GM19099 (cell line): ENCODE results near the gene LYPD3.

Experiments used
- POLR2A ChIP-seq: IDR thresholded peaks from 3 replicates; pipeline ENCODE4 v1.6.1; 2011; ENCODE audit warnings: low read depth; ENCODE audit not compliant: insufficient read length; ENCODE audit errors: extremely low read depth

LYPD3 gene

DNA sequence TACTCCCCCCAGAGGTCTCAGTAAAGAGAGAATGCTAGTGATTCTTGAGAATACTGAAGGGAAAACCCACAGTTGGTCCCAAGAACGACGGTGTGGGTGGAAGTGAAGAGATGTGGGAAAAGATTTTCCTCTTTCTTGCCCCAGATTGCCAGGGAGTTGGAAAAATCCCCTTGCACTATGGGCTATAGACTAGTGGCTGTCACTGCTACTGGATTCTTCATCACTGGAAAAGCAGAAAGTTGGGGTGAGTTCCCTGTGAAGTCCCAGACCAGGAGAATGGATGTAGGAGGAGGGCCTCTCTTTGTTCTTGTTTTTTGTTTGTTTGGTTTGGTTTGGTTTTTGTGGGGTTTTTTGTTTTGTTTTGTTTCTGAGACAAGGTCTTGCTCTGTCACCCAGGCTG is 11.4 kb downstream of the LYPD3 start:
- no peak for TF ChIP-seq POLR2A

DNA sequence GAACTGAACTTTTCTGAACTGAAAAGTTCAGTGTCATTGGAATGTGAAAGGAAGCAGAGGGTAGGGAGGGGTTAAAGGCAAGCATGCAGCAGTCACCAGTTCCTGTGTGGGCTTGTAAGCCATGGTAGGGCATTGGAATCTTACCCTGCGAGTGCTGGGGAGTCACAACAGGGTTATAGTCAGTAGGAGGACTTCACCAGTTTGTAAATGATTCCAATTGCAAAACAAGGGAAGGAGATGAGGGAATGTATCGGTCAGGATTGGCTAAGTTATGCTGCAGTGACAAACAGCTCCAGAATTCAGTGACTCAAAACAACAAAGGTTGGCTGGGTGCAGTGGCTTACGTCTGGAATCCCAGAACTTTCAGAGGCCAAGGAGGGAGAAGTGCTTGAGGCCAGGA is 12.8 kb downstream of the LYPD3 start:
- TF ChIP-seq POLR2A, result no peak

DNA sequence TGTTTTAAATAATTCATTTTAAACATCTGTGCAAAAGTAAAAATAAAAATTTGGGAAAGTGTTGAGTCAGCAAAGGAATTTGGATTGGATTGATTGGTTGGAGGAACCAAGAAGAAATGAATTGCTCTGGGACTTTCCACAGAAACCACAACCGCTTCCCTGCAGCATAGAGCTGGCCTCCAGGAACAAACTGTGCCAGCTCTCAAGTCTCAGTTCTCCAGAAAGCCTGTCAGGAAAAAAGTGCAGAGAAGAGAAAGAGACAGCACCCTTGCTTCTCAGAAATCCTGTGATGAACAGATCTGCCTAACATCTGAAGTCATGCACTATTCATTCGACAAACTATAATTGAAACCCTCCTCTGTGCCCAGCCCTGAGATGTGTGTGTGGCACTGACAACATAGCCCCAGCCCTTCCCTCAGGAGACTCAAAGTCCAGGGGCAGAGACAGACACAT is 14.8 kb downstream of the LYPD3 start:
- no peak for TF ChIP-seq POLR2A

DNA sequence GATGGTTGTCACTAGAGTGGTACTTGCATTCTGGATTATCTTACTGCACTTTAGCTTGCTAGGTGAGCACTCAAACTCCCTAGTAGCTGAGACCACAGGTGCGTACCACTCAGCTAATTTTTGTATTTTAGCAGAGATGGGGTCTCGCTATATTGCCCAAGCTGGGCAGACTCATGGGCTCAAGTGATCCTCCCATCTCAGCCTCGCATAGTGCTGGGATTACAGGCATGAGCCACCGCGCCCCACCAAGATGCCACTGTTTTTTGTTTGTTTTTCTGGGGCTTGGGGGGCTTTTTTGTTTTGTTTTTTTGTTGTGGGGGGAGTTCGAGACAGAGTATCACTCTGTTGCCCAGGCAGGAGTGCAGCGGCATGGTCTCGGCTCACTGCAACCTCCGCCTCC is 17.8 kb downstream of the LYPD3 start:
- TF ChIP-seq POLR2A, result no peak

DNA sequence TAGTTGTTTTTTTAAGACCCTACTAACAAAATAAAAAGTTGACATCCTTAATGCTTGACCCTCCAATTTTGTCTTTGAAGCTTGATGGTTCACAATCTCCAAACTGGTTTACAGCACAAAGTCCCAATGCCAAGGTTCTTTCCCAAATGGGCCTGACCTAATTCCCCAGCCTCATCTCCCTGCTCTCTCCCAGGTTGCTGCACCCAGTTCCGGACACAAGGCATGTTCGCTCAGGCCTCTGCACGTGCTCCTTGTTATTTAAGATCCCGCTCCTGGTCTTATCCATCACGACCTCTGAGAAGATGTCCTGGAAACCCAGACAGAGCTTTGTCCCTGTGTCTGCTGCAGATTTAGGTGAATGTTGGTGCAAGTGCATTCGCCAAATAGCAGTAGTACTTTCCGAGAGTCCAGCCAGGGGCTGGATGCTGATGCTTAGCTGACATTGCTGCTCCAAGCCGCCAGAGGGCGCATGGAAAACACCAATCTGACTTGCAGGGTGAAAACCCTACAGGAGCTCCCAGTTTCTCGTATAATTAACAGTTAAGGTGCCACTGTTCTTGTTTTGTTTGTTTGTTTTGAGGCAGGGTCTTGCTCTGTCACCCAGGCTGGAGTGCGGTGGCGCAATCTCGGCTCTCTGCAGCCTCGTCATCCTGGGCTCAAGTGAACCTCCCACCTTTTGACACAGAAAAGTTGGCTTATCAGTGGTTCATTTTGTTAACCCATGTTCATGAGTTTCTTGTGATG is 18.5 kb downstream of the LYPD3 start:
- no peak for TF ChIP-seq POLR2A

DNA sequence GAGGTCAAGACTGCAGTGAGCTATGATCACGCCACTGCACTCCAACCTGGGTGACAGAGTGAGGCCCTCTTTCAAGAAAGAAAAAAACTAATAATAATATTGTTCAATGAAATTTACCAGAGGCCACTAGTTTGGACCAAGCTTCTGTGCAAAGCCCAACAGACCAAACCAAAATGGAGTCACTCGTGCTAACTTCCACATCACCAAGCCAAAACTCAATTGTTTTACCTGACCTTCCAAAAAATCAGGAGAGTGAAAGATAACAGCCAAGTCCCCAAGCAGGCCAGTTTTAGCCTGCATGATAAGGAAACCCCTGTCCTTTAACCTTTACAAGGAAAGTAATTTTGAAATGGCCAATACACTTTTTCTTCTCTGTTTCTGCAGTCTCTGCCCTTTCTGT is 20.0 kb downstream of the LYPD3 start:
- TF ChIP-seq POLR2A, result no peak

DNA sequence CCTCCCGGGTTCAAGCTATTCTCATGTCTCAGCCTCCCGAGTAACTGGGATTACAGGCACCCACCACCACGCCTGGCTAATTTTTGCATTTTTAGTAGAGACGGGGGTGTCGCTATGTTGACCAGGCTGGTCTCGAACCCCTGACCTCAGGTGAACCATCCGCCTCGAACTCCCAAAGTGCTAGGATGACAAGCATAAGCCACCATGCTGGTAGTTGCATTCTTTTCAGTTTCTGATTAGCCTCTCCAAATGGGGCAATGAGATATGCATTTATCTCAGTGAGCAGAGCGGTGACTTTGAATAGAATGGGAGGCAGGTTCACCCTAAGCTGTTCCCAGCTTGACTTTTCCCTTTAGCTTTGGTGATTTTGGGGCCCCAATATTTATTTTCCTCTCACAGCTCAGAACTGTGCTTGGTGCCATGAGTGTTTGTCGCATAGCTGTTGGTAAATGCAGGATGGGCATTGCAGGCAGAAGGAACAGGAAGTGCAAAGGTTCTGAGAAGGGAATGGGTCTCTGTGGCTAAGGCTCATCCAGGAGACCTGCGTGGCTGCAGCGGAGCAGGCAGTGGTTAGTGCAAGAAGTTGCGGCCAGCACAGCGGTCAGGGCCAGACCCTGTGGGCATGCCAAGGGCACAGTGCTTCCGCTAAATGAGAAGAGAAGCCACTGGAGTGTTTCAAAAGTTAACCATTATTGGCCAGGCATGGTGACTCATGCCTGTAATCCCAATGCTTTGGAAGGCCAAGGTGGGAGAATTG is 20.7 kb downstream of the LYPD3 start:
- no peak for TF ChIP-seq POLR2A

DNA sequence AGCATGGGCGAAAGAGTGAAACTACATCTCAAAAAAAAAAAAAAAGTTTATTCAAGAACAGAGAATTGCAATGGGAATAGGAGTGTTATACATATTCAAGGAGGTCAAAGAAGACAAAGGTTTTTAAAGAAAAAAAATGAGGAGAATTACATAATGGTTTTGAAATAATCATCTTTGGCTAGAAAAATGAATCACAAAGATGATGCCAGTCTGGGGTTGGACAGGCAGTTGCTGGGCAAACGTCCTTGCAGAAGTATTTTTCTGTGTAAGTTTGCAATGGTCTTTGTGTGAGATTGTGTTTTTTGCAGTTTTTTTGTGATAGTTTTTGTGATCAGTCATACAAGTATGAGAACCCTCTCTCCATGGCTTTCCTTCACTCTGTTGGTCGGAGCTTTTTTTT is 23.7 kb downstream of the LYPD3 start:
- no peak for TF ChIP-seq POLR2A

DNA sequence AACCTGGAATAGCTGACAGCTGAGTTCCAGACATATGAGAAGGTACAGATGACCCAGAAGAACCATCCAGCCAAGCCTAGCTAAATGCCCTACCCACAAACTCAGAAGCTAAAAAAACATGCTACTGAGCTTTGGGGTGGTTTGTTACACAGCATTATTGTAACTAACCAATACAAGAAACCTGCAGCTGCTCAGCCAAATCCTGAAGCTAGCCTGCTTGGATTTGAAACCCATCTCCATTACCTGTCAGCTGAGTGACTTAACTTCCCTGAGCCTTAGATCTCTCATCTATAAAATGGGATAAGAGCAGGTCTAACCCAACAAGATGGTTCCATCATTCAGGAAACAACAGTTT is 25.7 kb downstream of the LYPD3 start:
- no peak for TF ChIP-seq POLR2A

DNA sequence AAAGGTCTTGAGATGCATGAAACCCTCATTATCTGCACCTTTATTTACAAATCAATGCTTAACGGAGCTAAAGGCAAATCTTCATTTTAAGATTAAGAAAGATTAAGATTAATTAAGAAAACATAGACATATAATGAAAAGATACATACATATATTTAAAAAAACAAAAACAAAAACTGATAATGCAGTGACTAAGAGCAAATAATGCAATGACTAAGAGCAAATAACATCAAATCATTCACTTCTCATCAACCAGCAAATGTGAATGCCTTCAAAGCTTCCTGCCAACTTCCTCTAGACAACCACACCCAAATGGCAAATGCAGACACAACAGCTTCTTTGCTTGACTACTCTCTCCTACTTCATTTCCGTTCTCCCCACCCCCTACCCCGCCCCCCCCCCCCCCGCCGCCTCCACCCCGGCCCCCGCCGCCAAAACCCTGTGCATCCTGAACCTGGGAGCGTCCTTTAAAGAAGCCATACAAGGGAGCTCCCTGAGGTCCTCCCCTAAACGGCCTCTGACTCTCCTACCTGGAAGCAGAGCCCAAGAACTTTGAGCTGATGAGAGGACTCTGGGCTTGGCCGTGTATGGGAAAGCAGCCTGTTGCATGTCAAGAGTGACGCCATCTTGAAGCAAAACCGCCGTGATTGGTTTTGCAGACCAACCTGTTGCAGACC is 26.2 kb downstream of the LYPD3 start:
- no peak for TF ChIP-seq POLR2A

DNA sequence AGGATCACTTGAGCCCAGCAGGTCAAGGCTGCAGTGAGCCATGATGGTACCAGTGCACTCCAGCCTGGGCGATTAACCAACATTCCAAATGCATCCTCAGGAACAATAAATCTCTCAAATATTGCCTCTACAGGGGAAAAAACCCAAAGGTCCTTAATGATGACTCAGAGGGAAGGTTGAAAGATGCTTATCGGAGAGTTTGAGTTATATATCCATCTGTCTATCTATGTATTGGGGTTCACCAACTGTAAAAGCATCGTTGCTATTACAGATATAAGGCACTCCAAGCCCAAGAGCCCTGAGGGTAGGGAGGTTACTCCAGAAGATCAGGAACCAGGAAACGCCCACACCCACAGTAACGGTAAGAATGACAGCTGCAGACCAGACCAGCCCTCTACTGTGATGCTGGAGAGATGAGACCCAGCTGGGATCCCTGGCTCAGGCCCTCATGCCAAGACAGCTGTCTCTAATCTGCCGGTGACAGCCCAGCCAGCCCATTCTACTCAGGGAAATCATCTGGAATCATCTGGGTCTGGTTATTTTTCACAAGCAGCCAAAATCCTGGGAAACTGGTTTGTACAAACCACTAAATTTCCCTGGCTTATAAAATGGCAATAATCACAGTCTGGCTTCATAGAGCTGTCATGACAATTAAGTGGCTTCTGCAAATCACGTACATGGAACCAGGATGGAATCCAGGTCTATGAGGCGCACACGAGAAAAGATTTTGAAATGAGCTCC is 26.9 kb downstream of the LYPD3 start:
- TF ChIP-seq POLR2A, result no peak

DNA sequence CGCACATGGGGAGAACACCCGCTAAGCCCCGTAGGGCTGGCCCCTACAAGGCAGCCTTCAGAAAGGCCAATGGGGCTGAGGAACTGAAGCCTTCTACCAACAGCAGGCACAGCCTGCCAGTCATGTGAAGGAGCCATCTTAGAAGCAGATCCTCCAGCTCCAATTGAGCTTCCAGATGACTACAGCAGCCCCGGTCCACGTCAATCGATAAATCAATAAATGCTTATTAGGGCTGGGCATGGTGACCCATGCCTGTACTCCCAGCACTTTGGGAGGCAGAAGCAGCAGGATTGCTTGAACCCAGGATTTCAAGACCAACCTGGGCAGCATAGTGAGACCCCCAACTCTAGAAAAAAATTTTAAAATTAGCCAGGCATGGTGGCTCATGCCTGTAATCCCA is 27.7 kb downstream of the LYPD3 start:
- no peak for TF ChIP-seq POLR2A

DNA sequence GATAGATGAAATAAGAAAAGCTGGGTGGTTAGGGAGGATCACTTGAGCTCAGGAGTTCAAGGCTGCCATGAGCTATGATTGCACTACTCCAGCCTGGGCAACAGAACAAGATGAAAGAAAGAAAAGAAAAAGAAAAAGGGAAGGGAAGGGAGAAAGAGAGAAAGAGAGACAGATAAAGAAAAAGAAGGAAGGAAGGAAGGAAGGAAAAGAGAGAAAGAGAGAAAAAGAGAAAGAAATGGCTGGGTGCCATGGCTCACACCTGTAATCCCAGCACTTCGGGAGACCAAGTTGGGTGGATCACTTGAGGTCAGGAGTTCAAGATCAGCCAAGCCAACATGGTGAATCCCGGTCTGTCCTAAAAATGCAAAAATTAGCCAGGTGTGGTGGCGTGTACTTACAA is 29.6 kb downstream of the LYPD3 start:
- TF ChIP-seq POLR2A, result no peak

DNA sequence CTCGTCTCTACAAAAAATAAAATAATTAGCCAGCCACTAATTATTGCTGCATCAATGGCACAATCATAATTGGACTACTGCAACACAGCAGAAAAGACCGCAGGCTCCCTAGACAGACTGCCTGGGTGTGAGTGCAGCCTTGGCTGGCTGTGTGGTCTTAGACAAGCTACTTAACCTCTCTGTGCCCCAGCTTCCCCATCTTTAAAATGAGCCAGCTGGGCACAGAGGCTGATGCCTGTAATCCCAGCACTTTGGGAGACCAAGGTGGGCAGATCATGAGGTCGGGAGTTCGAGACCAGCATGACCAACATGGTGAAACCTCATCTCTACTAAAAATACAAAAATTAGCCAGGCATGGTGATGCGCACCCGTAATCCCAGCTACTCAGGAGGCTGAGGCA is 31.7 kb downstream of the LYPD3 start:
- TF ChIP-seq POLR2A, result no peak

DNA sequence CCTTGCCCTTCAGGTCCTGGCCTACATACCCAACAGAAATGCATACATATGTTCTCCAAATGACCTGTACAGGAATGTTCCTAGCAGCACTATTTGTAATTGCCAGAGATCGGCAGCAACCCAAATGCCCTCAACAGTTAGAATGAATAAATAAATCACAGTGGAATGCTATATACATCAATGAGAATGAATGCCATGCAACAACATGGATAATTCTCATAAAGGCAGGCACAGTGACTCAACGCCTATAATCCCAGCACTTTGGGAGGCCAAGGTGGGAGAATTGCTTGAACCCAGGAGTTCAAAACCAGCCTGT is 32.1 kb downstream of the LYPD3 start:
- TF ChIP-seq POLR2A, result no peak
